GM23248 (cell line): ENCODE measurements around the gene SMIM23. TPM values are rescaled to one million over a fixed set of nuclear protein-coding genes. Genes with fewer than 3 reads are reported as not detected.
A peak's percentile ranks its signal among the peaks of the same experiment; 100 is the strongest.

ENCODE experiments used
- DNase-seq: peaks from one replicate; pipeline ENCODE4 v3.0.0-alpha.2; 2015
- H2AFZ ChIP-seq: fragments of 200-600 bp; sonication (generic); 2 replicates; pipeline ENCODE4 v1.6.1; 2016; ENCODE audit warnings: antibody characterized with exemption
- H3F3A ChIP-seq: fragments of 200-600 bp; sonication (generic); 2 replicates; pipeline ENCODE4 v1.6.1; 2016; ENCODE audit warnings: mild to moderate bottlenecking, antibody characterized with exemption, mixed run types; ENCODE audit not compliant: insufficient read depth
- H3K27ac ChIP-seq: fragments of 200-600 bp; sonication (generic); 2 replicates; pipeline ENCODE4 v1.5.1; 2016; ENCODE audit warnings: mild to moderate bottlenecking
- H3K27me3 ChIP-seq: fragments of 200-600 bp; sonication (generic); replicated peaks from 2 replicates; pipeline ENCODE4 v1.6.1; 2016; ENCODE audit warnings: mild to moderate bottlenecking; ENCODE audit not compliant: insufficient read depth
- H3K36me3 ChIP-seq: fragments of 200-600 bp; sonication (generic); 2 replicates; pipeline ENCODE4 v1.6.1; 2016; ENCODE audit warnings: low read depth, mild to moderate bottlenecking
- H3K4me1 ChIP-seq: fragments of 200-600 bp; sonication (generic); 2 replicates; pipeline ENCODE4 v1.6.1; 2016; ENCODE audit warnings: mild to moderate bottlenecking; ENCODE audit not compliant: insufficient read depth
- H3K4me2 ChIP-seq: fragments of 200-600 bp; sonication (generic); one replicate; pipeline ENCODE4 v1.6.1; 2016; ENCODE audit warnings: mild to moderate bottlenecking; ENCODE audit not compliant: unreplicated experiment
- H3K4me3 ChIP-seq: fragments of 200-600 bp; sonication (generic); 2 replicates; pipeline ENCODE4 v1.5.1; 2016; ENCODE audit warnings: mild to moderate bottlenecking
- H3K79me2 ChIP-seq: fragments of 200-600 bp; sonication (generic); 2 replicates; pipeline ENCODE4 v1.6.1; 2016; ENCODE audit warnings: mild to moderate bottlenecking; ENCODE audit not compliant: insufficient read depth
- H3K9ac ChIP-seq: fragments of 200-600 bp; sonication (generic); 2 replicates; pipeline ENCODE4 v1.6.1; 2016; ENCODE audit warnings: mild to moderate bottlenecking
- H3K9me2 ChIP-seq: fragments of 200-600 bp; sonication (generic); 2 replicates; pipeline ENCODE4 v1.6.1; 2016; ENCODE audit warnings: mixed run types, mild to moderate bottlenecking, moderate library complexity; ENCODE audit not compliant: insufficient read depth
- H3K9me3 ChIP-seq: fragments of 200-600 bp; sonication (generic); one replicate; pipeline ENCODE4 v1.6.1; 2017; ENCODE audit warnings: low read depth
- H4K20me1 ChIP-seq: fragments of 200-600 bp; sonication (generic); 2 replicates; pipeline ENCODE4 v1.6.0; 2016; ENCODE audit not compliant: insufficient read depth
- EZH2 ChIP-seq: fragments of 200-600 bp; sonication (generic); IDR thresholded peaks from 2 replicates; pipeline ENCODE4 v1.6.1; 2018; ENCODE audit warnings: antibody characterized with exemption, mild to moderate bottlenecking; ENCODE audit not compliant: insufficient read depth, poor library complexity, severe bottlenecking
- EZH2phosphoT487 ChIP-seq: fragments of 200-600 bp; sonication (generic); IDR thresholded peaks from 2 replicates; pipeline ENCODE4 v1.6.1; 2018; ENCODE audit warnings: antibody characterized with exemption, moderate library complexity, mild to moderate bottlenecking, low read depth; ENCODE audit not compliant: insufficient read depth
- WGBS, 2 experiments: methylation state at CpG; one replicate each; pipeline ENCODE4 v1.1.6; 2015 to 2017; ENCODE audit warnings: low lambda C conversion rate in 2 of 2, low coverage in 1 of 2; ENCODE audit errors: missing lambda C conversion rate in 2 of 2; 5-methylcytosine and 5-hydroxymethylcytosine counted together
- in situ Hi-C: fragments of 300-500 bp; cut with MboI; formaldehyde crosslinking; loops from 2 replicates; pipeline ENCODE4 v1.15.0; 2020
- polyA plus RNA-seq: library from polyadenylated mRNA; unstranded; fragments of >200 nt; fragmentation: Nextera tagmentation; extraction: Ambion mirVana; gene quantifications from 2 replicates; pipeline ENCODE4 v1.2.1, GENCODE V29; 2016
- total RNA-seq: library from RNA; depleted of rRNA; stranded (reverse); fragments of >200 nt; shearing (Covaris generic); gene quantifications from 2 replicates; pipeline ENCODE4 v1.2.3, GENCODE V29; 2014

Gene SMIM23
- total and polyA plus RNA-seq, 2 experiments from 2014 or later, result not detected

DNA sequence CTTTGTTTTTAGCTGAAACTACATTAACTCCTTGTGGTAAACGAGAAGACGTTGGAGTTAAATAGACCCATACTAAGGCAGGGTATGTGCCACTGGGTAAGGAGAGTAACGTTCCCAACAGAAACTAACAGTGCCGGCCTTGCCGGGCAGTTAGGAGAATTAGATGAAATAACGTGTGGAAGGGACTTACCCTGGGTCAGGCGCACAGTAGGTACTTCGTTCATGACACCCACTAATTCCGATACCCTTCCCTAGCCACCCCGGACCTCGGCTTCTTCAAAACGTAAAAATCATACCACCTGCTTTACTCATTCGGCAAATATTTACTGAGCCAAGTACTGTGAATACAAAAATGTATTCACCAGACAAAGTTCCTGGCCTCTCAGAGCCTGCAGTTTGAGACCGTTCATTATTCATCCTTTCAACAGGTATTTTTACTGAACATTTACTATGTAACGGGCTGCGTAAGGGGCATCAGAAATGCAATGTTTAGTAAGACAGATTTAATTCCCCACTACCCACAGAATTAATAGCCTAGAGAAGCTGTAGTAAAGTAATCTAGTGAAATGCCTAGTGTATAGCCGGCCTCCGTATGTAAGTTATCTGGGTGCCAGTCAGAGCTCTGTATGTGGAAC is 3.2 kb upstream of the SMIM23 start:
- H3K4me2 ChIP-seq, result no peak overlapping the region
- no peaks in the 10 kb centered on the region for H3K9me3 ChIP-seq
- 0 out of 2 replicates have a peak, but pooled peaks cover under 1% of the 10 kb centered on the region for H3K4me1 ChIP-seq
- 82 to 85% methylated on average over 18 of the region's 18 CpGs for WGBS, 2 experiments
- H4K20me1 ChIP-seq, result no peaks in the 10 kb centered on the region
- no peak overlapping the region for H2AFZ ChIP-seq
- H3K79me2 ChIP-seq, result no peaks in the 10 kb centered on the region
- H3K27ac ChIP-seq, result no peak overlapping the region
- no peaks in the 10 kb centered on the region for H3F3A ChIP-seq
- H3K27me3 ChIP-seq, result peaks cover 22% of the 10 kb centered on the region
- no peak for DNase-seq
- no peak overlapping the region for H3K4me3 ChIP-seq
- H3K9me2 ChIP-seq, result no peaks in the 10 kb centered on the region
- no peaks in the 10 kb centered on the region for H3K36me3 ChIP-seq
- TF ChIP-seq EZH2 (no peak), EZH2phosphoT487 (no peak)
- in situ Hi-C loops, result no loop called here
- no peak overlapping the region for H3K9ac ChIP-seq

DNA sequence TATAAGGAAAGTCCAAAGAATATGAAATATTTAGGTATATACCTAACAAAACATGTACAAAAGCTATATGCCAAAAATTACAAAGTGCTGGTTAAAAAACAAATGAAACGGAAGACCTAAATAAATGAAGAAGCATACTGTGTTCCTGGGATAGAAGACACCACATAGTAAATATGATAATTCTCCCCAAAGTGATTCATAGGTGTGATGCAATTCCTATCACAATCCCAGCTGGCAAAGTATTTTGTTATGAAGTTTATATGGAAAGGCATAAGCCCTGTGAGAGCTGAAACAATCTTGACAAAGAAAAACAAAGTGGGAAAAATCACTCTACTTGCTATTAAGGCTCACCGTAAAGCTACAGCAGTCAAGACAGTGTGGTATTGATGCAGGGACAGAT is 2.6 kb upstream of the SMIM23 start:
- Histone ChIP-seq H3K9ac (no peak overlapping the region), H2AFZ (no peak overlapping the region), H4K20me1 (no peaks in the 10 kb centered on the region), H3K36me3 (no peaks in the 10 kb centered on the region), H3K9me2 (no peaks in the 10 kb centered on the region), H3K4me1 (no peaks in the 10 kb centered on the region), H3K27me3 (peaks cover 22% of the 10 kb centered on the region), H3K4me2 (no peak overlapping the region), H3K79me2 (no peaks in the 10 kb centered on the region), H3F3A (no peaks in the 10 kb centered on the region), H3K4me3 (no peak overlapping the region), H3K27ac (no peak overlapping the region), H3K9me3 (no peaks in the 10 kb centered on the region)
- peak; percentile 61 for DNase-seq
- WGBS, 2 experiments, result 91 to 92% methylated on average over 2 of the region's 2 CpGs
- TF ChIP-seq EZH2 (no peak), EZH2phosphoT487 (no peak)
- in situ Hi-C loops, result no loop called here

DNA sequence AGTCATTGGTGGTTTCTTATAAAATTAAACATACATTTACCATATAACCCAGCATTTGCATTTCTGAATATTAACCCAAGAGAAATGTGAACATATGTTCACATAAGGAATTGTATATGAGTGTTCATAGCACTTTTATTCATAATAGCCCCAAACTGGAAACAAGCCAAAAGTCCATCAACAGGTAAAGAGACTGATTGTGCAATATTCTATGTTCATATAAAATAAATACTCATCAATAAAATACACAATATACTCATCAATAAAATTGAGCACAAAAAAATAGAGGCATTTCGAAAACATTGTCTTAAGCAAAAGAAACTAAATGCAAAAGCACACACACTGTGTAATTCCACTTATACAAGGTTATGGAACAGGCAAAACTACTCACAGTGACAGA is 3.7 kb downstream of the SMIM23 start:
- in situ Hi-C loops, result no loop called here
- 26 to 33% methylated on average over 1 of the region's 1 CpG for WGBS, 2 experiments
- H2AFZ ChIP-seq, result no peak overlapping the region
- H3K79me2 ChIP-seq, result no peaks in the 10 kb centered on the region
- no peak overlapping the region for H3K4me2 ChIP-seq
- no peaks in the 10 kb centered on the region for H3K9me3 ChIP-seq
- no peak overlapping the region for H3K9ac ChIP-seq
- H3F3A ChIP-seq, result no peaks in the 10 kb centered on the region
- no peaks in the 10 kb centered on the region for H4K20me1 ChIP-seq
- TF ChIP-seq EZH2, result no peak
- TF ChIP-seq EZH2phosphoT487, result no peak
- H3K4me1 ChIP-seq, result no peaks in the 10 kb centered on the region
- H3K9me2 ChIP-seq, result no peaks in the 10 kb centered on the region; the same call in 1 of the 2 replicates
- no peak overlapping the region for H3K27ac ChIP-seq
- no peak overlapping the region for H3K4me3 ChIP-seq
- H3K36me3 ChIP-seq, result no peaks in the 10 kb centered on the region
- no peak for DNase-seq
- peaks cover 21% of the 10 kb centered on the region for H3K27me3 ChIP-seq

DNA sequence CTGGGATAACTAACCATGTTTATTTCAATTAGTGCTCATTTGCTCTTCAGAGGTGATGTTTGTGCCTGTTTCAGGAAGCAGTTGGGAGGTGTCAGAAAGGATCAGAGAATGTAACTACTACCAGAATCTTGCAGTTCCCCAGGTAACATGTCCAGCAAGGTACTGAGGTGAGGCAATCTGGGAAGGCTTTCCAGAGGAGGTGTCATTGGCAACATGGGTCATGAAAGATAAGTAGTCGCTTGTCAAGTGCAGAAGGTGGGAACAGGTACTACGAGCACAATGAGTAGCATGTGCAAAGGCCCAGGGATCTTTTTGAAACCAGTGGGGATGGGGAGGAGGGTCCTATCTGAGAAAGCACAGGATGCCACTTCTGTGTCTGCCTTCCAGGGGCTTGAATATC is 4.8 kb downstream of the SMIM23 start:
- in situ Hi-C loops, result no loop called here

More for the DNA sequence above, 4.8 kb downstream of the SMIM23 start:
- WGBS, 2 experiments, result 54 to 58% methylated on average over 2 of the region's 2 CpGs
- Histone ChIP-seq H3K36me3 (no peaks in the 10 kb centered on the region), H3K27me3 (peaks cover 21% of the 10 kb centered on the region), H2AFZ (no peak overlapping the region), H3K9ac (no peak overlapping the region), H3K4me1 (no peaks in the 10 kb centered on the region), H4K20me1 (no peaks in the 10 kb centered on the region), H3F3A (no peaks in the 10 kb centered on the region), H3K9me2 (no peaks in the 10 kb centered on the region; the same call in 1 of the 2 replicates), H3K27ac (no peak overlapping the region), H3K79me2 (no peaks in the 10 kb centered on the region), H3K9me3 (no peaks in the 10 kb centered on the region), H3K4me2 (no peak overlapping the region), H3K4me3 (no peak overlapping the region)
- TF ChIP-seq EZH2phosphoT487 (no peak), EZH2 (no peak)
- no peak for DNase-seq
